ENCODE results near the gene RAPGEF2.

- TF ChIP-seq MAX (IDR thresholded peaks at IDR 0.05; ENCODE audit: low read depth, low read length) (no peak), CTCF (IDR thresholded peaks at IDR 0.05; ENCODE audit: low read depth, low read length) (no peak)
These were observed 292.8 kb downstream of the RAPGEF2 start for GRCh38 chr4:159395693-159396092.

All from NB4 (cell line).